Mucosa of rectum (tissue), 2 donors: ENCODE measurements around the gene ELAC2.

Source experiments
- H3K27ac ChIP-seq, 2 donors: one replicate each; pipeline ENCODE4 v1.7.0; 2013; ENCODE audit warnings: inconsistent platforms in 2 of 2, low read depth in 2 of 2, low read length in 2 of 2
- H3K27me3 ChIP-seq, 2 donors: one replicate each; pipeline ENCODE4 v1.7.0; 2013; ENCODE audit warnings: low read length in 2 of 2; ENCODE audit not compliant: control insufficient read depth in 2 of 2, insufficient read depth in 2 of 2
- H3K36me3 ChIP-seq, 2 donors: one replicate each; pipeline ENCODE4 v1.7.0; 2013; ENCODE audit warnings: low read length in 2 of 2; ENCODE audit not compliant: control insufficient read depth in 2 of 2, insufficient read depth in 2 of 2
- H3K4me1 ChIP-seq, 2 donors: one replicate each; pipeline ENCODE4 v1.7.0; 2013; ENCODE audit warnings: low read length in 2 of 2, mild to moderate bottlenecking in 1 of 2; ENCODE audit not compliant: control insufficient read depth in 2 of 2, insufficient read depth in 2 of 2
- H3K4me3 ChIP-seq, 2 donors: one replicate each; pipeline ENCODE4 v1.7.0; 2013; ENCODE audit warnings: low read length in 2 of 2
- H3K9ac ChIP-seq, 2 donors: one replicate each; pipeline ENCODE4 v1.7.0; 2013; ENCODE audit warnings: low read length in 2 of 2, low read depth in 1 of 2, mild to moderate bottlenecking in 1 of 2
- H3K9me3 ChIP-seq, 2 donors: one replicate each; pipeline ENCODE4 v1.7.0; 2013; ENCODE audit warnings: low read length in 2 of 2; ENCODE audit not compliant: control insufficient read depth in 2 of 2
- donor health status: healthy.
- donor health status: Normal muscosa, but diverticular disease.

Gene ELAC2

DNA sequence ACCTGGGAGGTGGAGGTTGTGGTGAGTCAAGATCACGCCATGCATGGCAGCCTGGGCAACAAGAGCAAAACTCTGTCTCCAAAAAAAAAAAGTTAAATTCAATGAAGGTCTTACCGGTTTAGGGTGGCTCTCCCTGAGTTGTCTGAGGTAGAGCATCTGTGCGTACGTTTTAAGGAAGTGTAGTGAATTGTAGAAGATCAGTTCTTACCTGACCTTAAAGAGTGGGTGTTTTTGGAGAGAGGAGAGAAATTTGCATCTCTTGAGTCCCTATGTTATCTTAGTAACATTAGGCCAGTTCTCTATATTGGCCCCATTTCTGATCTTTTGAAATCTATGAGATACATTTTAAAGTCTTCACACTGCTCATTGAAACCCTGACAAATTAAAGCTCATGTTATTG is 56.2 kb downstream of the ELAC2 start:
- Histone ChIP-seq H3K9me3 (no peaks in the 10 kb centered on the region), H3K36me3 (peaks cover 30 to 35% of the 10 kb centered on the region in 2 donors), H3K27me3 (no peaks in the 10 kb centered on the region), H3K4me1 (no peaks in the 10 kb centered on the region), H3K27ac (no peak overlapping the region), H3K4me3 (no peak overlapping the region), H3K9ac (no peak overlapping the region)

DNA sequence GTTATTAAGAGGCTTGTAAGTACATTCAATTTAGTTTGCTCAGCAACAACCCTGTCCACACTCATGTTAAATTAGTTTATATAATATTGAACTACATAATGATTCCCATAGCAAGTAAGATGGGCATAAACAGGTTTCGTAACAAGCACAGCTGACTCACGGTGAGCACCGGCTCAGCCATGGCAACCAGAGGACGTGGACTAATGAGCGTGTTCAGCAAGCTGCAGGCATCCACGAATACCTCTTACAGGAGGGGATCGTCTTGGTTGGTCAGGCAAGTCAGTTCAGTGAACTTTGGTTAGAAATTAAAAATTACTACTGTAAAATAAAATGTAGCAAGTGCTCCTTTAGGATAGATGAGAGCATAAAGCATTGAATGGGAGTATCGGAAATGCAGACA is 58.4 kb downstream of the ELAC2 start:
- Histone ChIP-seq H3K9ac (no peak overlapping the region), H3K27me3 (no peaks in the 10 kb centered on the region), H3K9me3 (no peaks in the 10 kb centered on the region), H3K27ac (no peak overlapping the region), H3K36me3 (peaks cover 42 to 47% of the 10 kb centered on the region in 2 donors), H3K4me3 (no peak overlapping the region), H3K4me1 (no peaks in the 10 kb centered on the region)

DNA sequence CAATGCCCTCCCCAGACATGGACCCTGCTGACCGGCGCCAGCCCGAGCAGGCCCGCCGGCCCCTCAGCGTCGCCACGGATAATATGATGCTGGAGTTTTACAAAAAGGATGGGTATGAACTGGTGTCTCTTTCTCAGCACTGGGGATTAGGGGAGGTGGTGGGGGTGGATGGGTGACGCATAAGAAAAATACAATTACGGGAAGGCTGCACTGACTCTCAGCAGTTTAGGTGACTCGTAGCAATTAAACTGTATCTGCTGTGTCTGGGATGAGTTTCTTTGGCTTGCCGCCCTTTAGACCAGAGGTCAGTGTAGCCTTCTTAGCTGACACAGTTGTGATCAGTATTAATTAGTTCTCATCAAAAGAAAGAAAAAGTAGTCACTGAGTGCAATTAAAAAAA is 59.0 kb downstream of the ELAC2 start:
- Histone ChIP-seq H3K36me3 (peaks cover 47 to 48% of the 10 kb centered on the region in 2 donors), H3K4me1 (no peaks in the 10 kb centered on the region)

DNA sequence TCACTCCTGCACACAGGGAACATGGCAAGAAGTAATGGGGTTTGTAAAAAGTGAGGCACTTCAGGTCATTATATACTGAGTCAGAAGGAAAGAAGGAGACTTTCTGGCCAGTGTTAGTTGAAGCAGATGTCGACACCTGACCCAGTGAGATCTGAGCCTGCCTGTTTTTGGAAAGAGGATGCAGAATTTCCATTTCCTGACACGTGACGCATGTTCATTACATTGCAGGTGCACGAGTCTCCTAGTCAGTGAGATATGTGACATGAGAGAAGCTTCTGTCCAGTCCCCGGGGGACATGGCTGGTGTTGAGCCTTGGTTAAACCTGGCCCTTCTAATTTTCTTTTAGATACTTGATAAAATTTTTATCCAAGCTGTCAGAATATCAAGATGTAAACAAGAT is 62.3 kb downstream of the ELAC2 start:
- no peak overlapping the region for H3K9ac ChIP-seq
- no peaks in the 10 kb centered on the region for H3K27me3 ChIP-seq
- no peaks in the 10 kb centered on the region for H3K4me1 ChIP-seq
- no peaks in the 10 kb centered on the region for H3K9me3 ChIP-seq
- H3K4me3 ChIP-seq = no peak overlapping the region
- peaks cover 60 to 61% of the 10 kb centered on the region in 2 donors for H3K36me3 ChIP-seq
- H3K27ac ChIP-seq = no peak overlapping the region

More for the DNA sequence above, 59.0 kb downstream of the ELAC2 start:
- Histone ChIP-seq H3K4me3 (no peak overlapping the region), H3K27ac (no peak overlapping the region), H3K9ac (no peak overlapping the region), H3K27me3 (no peaks in the 10 kb centered on the region), H3K9me3 (no peaks in the 10 kb centered on the region)

GRCh38 chr17:12953156-12953555 is 64.7 kb downstream of the ELAC2 start:
- no peak overlapping the region for H3K9ac ChIP-seq
- H3K4me3 ChIP-seq = no peak overlapping the region
- H3K9me3 ChIP-seq = no peaks in the 10 kb centered on the region
- H3K27me3 ChIP-seq = no peaks in the 10 kb centered on the region
- no peaks in the 10 kb centered on the region for H3K4me1 ChIP-seq
- H3K27ac ChIP-seq = no peak overlapping the region
- H3K36me3 ChIP-seq = peaks cover 60 to 63% of the 10 kb centered on the region in 2 donors

DNA sequence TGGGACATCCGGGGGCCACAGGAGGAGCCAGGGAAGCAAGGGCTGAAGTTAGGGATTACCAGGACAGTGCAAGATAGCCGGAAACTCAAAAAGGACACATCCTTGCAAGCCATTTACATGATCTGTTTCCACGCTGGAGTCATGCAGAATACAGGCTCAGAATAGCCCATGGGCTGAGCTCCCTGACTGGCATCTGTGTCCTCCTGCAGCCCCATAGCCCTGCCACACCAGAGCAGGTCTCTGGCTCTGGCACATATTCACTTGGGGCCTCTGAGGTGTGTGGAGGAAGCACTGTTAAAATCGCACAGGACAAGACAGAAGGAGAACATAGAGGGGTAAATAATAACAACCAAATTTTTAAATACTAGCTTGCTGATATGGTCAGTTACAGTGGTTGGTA is 65.8 kb downstream of the ELAC2 start:
- Histone ChIP-seq H3K9ac (no peak overlapping the region), H3K4me1 (no peaks in the 10 kb centered on the region), H3K36me3 (peaks cover 62 to 67% of the 10 kb centered on the region in 2 donors)

DNA sequence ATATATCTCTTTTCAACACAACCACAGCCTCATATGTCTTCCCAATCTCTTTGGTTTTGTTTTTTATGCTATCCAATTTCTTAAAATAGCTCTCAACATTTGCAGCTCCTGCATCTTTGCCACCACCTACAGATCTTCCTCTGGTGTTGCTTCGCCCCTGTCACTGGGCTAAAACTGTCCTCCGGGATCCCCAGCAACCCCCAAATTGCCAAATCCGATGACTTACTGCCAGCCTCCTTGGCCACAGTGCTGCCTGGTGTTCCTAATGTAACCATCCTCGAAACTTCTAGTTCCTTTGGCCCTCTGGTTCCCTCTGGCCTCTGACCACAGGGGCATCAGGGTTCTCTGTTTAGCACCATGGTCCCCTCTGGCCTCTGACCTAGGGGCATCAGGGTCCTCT is 70.8 kb downstream of the ELAC2 start:
- Histone ChIP-seq H3K4me1 (no peaks in the 10 kb centered on the region), H3K36me3 (peaks cover 47 to 48% of the 10 kb centered on the region in 2 donors), H3K4me3 (no peak overlapping the region), H3K27me3 (no peaks in the 10 kb centered on the region), H3K9me3 (no peaks in the 10 kb centered on the region), H3K27ac (no peak overlapping the region), H3K9ac (no peak overlapping the region)

More for the DNA sequence above, 65.8 kb downstream of the ELAC2 start:
- no peaks in the 10 kb centered on the region for H3K9me3 ChIP-seq
- no peak overlapping the region for H3K27ac ChIP-seq
- no peak overlapping the region for H3K4me3 ChIP-seq
- no peaks in the 10 kb centered on the region for H3K27me3 ChIP-seq
